ENCODE data around the gene CDH6. TPM values are rescaled to one million over a fixed set of nuclear protein-coding genes. Genes with fewer than 3 reads are reported as not detected.

Gene CDH6
- total and polyA plus RNA-seq, 10 of the 15 experiments (the other 5 are each of a cell fraction or from before 2014, with no cell fraction given): 0.01 TPM; not detected in 9

DNA sequence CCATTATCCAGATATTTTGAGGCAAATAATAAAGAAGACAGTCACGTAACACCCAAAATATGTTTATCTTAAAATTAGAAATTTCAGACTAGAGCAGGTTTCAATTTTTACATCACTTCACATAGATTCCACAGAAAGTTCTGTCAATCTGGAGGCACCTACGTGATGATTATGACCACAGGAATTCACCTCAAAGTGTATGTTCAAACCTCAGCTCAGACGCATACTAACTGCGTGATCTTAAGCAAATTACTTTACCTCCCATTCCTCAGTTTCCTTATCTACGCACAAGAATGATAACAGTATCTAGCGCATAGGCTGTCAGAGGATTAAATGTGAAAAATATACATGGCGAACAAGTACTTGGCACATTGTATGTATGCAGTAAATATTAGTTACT, 5.9 kb upstream of the CDH6 start:
- in situ Hi-C loops (cut with MboI) (no loop called here), intact Hi-C loops (cut with micrococcal nuclease; ENCODE audit: unreplicated experiment) (loop anchor here (5.0 kb wide), 1 partner anchor 1145 kb away; no protein-coding TSS in a partner anchor)
- Histone ChIP-seq H3K27ac (ENCODE audit: control insufficient read depth, insufficient read depth) (no peak overlapping the region), H3K9me3 (replicated peaks; ENCODE audit: control insufficient read depth, insufficient read depth, low read length) (no peaks in the 10 kb centered on the region), H3K79me2 (ENCODE audit: control insufficient read depth, insufficient read depth, low read length) (no peaks in the 10 kb centered on the region), H4K20me1 (ENCODE audit: control insufficient read depth, insufficient read depth) (no peaks in the 10 kb centered on the region), H3K4me2 (ENCODE audit: control insufficient read depth, insufficient read depth) (no peak overlapping the region), H3K4me1 (ENCODE audit: control insufficient read depth, insufficient read depth, low read length) (no peaks in the 10 kb centered on the region), H3K4me3 (no peak overlapping the region), H3K36me3 (ENCODE audit: control insufficient read depth in 2 of 2, insufficient read depth in 2 of 2, low read length in 1 of 2) (no peaks in the 10 kb centered on the region), H2AFZ (ENCODE audit: control insufficient read depth, low read depth, low read length) (no peak overlapping the region), H3K9ac (ENCODE audit: control insufficient read depth, insufficient read depth, low read length) (no peak overlapping the region), H3K27me3 (replicated peaks in 1 of 2; ENCODE audit: control insufficient read depth in 2 of 2, insufficient read depth in 2 of 2, low read length in 1 of 2) (peaks cover 0 to 3% of the 10 kb centered on the region in 2 experiments; a peak in 1 of 4 replicates)
- ChIA-PET POLR2A (no interaction called here), SMC1A (ENCODE audit: uncharacterized antibody, unreplicated experiment) (interaction anchor here (1.2 to 1.7 kb wide), 2 partner anchors 8 to 1147 kb away, joined by 3 to 7 read pairs; no protein-coding TSS in a partner anchor), RAD21 (ENCODE audit: unreplicated experiment) (interaction anchor here (1.2 kb wide), 1 partner anchor 1147 kb away, joined by 6 read pairs; no protein-coding TSS in a partner anchor), CTCF (interaction anchor here (0.7 to 3.1 kb wide), 16 partner anchors 8 to 1147 kb away, joined by 3 to 14 read pairs (median 4); no protein-coding TSS in a partner anchor)
- BruUV-seq (replicated peaks): no TSS peak
- ATAC-seq (no peak), FAIRE-seq (no peak), DNase-seq (ENCODE audit: low read depth, low spot score) (no peak)
- TF ChIP-seq YY1 (IDR thresholded peaks at IDR 0.05; ENCODE audit: low read depth, low read length) (no peak), ZNF217 (IDR thresholded peaks at IDR 0.05) (no peak), EP300 (IDR thresholded peaks at IDR 0.05; ENCODE audit: borderline replicate concordance in 1 of 2, control insufficient read depth in 1 of 2, low read depth in 2 of 2, low read length in 2 of 2) (no peak), MYB (IDR thresholded peaks at IDR 0.05; ENCODE audit: borderline replicate concordance, low read depth, low read length) (no peak), RELA (IDR thresholded peaks at IDR 0.05; ENCODE audit: borderline replicate concordance, partially characterized antibody) (no peak), ETV6 (conservative IDR thresholded peaks at IDR 0.05 in 1 of 2, IDR thresholded peaks at IDR 0.05 in 1 of 2; ENCODE audit: borderline replicate concordance in 1 of 2, low read depth in 1 of 2) (no peak), PKNOX1 (IDR thresholded peaks at IDR 0.05) (no peak), EZH2 (IDR thresholded peaks at IDR 0.05; ENCODE audit: borderline replicate concordance, control insufficient read depth, low read depth, low read length) (no peak), POLR2AphosphoS2 (IDR thresholded peaks at IDR 0.05; ENCODE audit: low read depth, low read length) (no peak), JUNB (IDR thresholded peaks at IDR 0.05) (no peak), WRNIP1 (IDR thresholded peaks at IDR 0.05; ENCODE audit: borderline replicate concordance, low read depth, low read length) (no peak), ESRRA (IDR thresholded peaks at IDR 0.05; ENCODE audit: low read length) (no peak), MTA2 (IDR thresholded peaks at IDR 0.05; ENCODE audit: low read depth) (no peak)
- 36% methylated on average over 7 of the region's 7 CpGs for WGBS (ENCODE audit: insufficient coverage, insufficient replicate concordance, low lambda C conversion rate, missing lambda C conversion rate)
